NT2/D1 (cell line): ENCODE measurements around the gene TXN2.

ENCODE experiments used
- SUZ12 ChIP-seq: IDR thresholded peaks from 2 replicates; pipeline ENCODE4 v1.6.1; 2011; ENCODE audit not compliant: insufficient read length, insufficient read depth; ENCODE audit errors: extremely low read depth
- YY1 ChIP-seq: IDR thresholded peaks from 2 replicates; pipeline ENCODE4 v1.6.1; 2011; ENCODE audit not compliant: insufficient read length, insufficient read depth
- ZNF274 ChIP-seq: IDR thresholded peaks from 2 replicates; pipeline ENCODE4 v1.6.1; 2011; ENCODE audit warnings: mild to moderate bottlenecking, low read depth, low read length

- TF ChIP-seq YY1 (no peak), ZNF274 (no peak), SUZ12 (no peak)
Measured at GRCh38 chr22:36439481-36440271, 41.8 kb downstream of the TXN2 start.
